ENCODE results near the gene RCC1. TPM values are rescaled to one million over a fixed set of nuclear protein-coding genes. Genes with fewer than 3 reads are reported as not detected.

The RCC1 gene
- total RNA-seq, 1 experiment from 2014 or later = 103 TPM

GRCh38 chr1:28505406-28506187 lies at the start of gene RCC1 (continued):
- no peak for TF ChIP-seq CDX4 (CRISPR knock-in tag; IDR thresholded peaks at IDR 0.05; ENCODE audit: borderline replicate concordance)
- TF ChIP-seq CREB1 (CRISPR knock-in tag; IDR thresholded peaks at IDR 0.05) = no peak
- no peak for TF ChIP-seq ARID4B (CRISPR knock-in tag; IDR thresholded peaks at IDR 0.05; ENCODE audit: borderline replicate concordance)
- TF ChIP-seq ZNF425 (CRISPR knock-in tag; conservative IDR thresholded peaks at IDR 0.05) = no peak
- TF ChIP-seq ZNF232 (CRISPR knock-in tag; IDR thresholded peaks at IDR 0.05) = no peak
- no peak for TF ChIP-seq PRRX2 (CRISPR knock-in tag; IDR thresholded peaks at IDR 0.05)
- TF ChIP-seq AR (CRISPR knock-in tag; IDR thresholded peaks at IDR 0.05) = no peak
- TF ChIP-seq TEAD4 (CRISPR knock-in tag; IDR thresholded peaks at IDR 0.05) = no peak
- no peak for TF ChIP-seq USF1 (CRISPR knock-in tag; IDR thresholded peaks at IDR 0.05)
- no peak for TF ChIP-seq FOXP1 (CRISPR knock-in tag; IDR thresholded peaks at IDR 0.05; ENCODE audit: borderline replicate concordance)
- no peak for TF ChIP-seq ELF4 (CRISPR knock-in tag; IDR thresholded peaks at IDR 0.05; ENCODE audit: low read depth)
- TF ChIP-seq NFYB (CRISPR knock-in tag; conservative IDR thresholded peaks at IDR 0.05; ENCODE audit: low read depth) = no peak
- TF ChIP-seq ZNF263 (CRISPR knock-in tag; IDR thresholded peaks at IDR 0.05; ENCODE audit: low read depth) = no peak
- no peak for TF ChIP-seq E2F4 (CRISPR knock-in tag; IDR thresholded peaks at IDR 0.05; ENCODE audit: borderline replicate concordance, low read depth)
- no peak for TF ChIP-seq ZNF219 (CRISPR knock-in tag; IDR thresholded peaks at IDR 0.05; ENCODE audit: borderline replicate concordance)
- TF ChIP-seq TEAD1 (CRISPR knock-in tag; IDR thresholded peaks at IDR 0.05) = peak; percentile 21; the same call in 1 of the 2 replicates
- no peak for TF ChIP-seq TCF7 (CRISPR knock-in tag; IDR thresholded peaks at IDR 0.05; ENCODE audit: low read depth)
- TF ChIP-seq ATF3 (CRISPR knock-in tag; conservative IDR thresholded peaks at IDR 0.05) = no peak
- no peak for TF ChIP-seq NFE2L1 (CRISPR knock-in tag; IDR thresholded peaks at IDR 0.05)
- no peak for TF ChIP-seq GRHL2 (CRISPR knock-in tag; IDR thresholded peaks at IDR 0.05; ENCODE audit: insufficient replicate concordance, severe bottlenecking)
- TF ChIP-seq E2F1 (CRISPR knock-in tag; IDR thresholded peaks at IDR 0.05) = no peak
